Vagina (tissue), 2 donors: ENCODE measurements around the gene SPON2. TPM values are rescaled to one million over a fixed set of nuclear protein-coding genes. Genes with fewer than 3 reads are reported as not detected.

Experiments used
- DNase-seq, 2 donors: peaks; one replicate each; pipeline ENCODE4 v3.0.0-alpha.2; 2017; ENCODE audit errors: extremely low spot score in 2 of 2
- H3K27ac ChIP-seq: fragments of 200-600 bp; sonication (generic); one replicate; pipeline ENCODE4 v1.5.1; 2019
- H3K27me3 ChIP-seq: fragments of 200-600 bp; sonication (generic); one replicate; pipeline ENCODE4 v1.5.1; 2019
- H3K36me3 ChIP-seq, 2 donors: fragments of 200-600 bp; sonication (generic); one replicate each; pipeline ENCODE4 v1.5.1; 2017 to 2019
- H3K4me1 ChIP-seq: fragments of 200-600 bp; sonication (generic); one replicate; pipeline ENCODE4 v1.5.1; 2019
- H3K4me3 ChIP-seq, 2 donors: fragments of 200-600 bp; sonication (generic); 1 replicate in 1 of 2; 2 replicates in 1 of 2; pipeline ENCODE4 v1.5.1; 2016 to 2019
- H3K9me3 ChIP-seq: fragments of 200-600 bp; sonication (generic); one replicate; pipeline ENCODE4 v1.5.1; 2019
- CTCF ChIP-seq, 3 experiments: fragments of 450-650 bp in 2 of 3; fragments of 200-600 bp in 1 of 3; sonication (generic) in 1 of 3; IDR thresholded peaks; one replicate each; pipeline ENCODE4 v1.5.1; 2017 to 2019; ENCODE audit warnings: antibody characterized with exemption in 3 of 3, mild to moderate bottlenecking in 2 of 3, moderate library complexity in 2 of 3
- POLR2A ChIP-seq, 2 donors: fragments of 450-650 bp; IDR thresholded peaks; one replicate each; pipeline ENCODE4 v1.6.1; 2017; ENCODE audit warnings: antibody characterized with exemption in 2 of 2, mild to moderate bottlenecking in 2 of 2, moderate library complexity in 2 of 2
- POLR2AphosphoS5 ChIP-seq, 2 donors: sonication (generic); formaldehyde crosslinking; IDR thresholded peaks; one replicate each; pipeline ENCODE4 v1.9.0; 2017; ENCODE audit warnings: antibody characterized with exemption in 2 of 2, mild to moderate bottlenecking in 2 of 2, low read depth in 1 of 2; ENCODE audit not compliant: insufficient read depth in 1 of 2
- intact Hi-C: fragments of 100-400 bp; cut with DNase I; formaldehyde crosslinking; loops from one replicate; pipeline ENCODE4 v1.15.1; 2023
- total RNA-seq: library from RNA; depleted of rRNA; stranded (reverse); fragments of >200 nt; gene quantifications from one replicate; pipeline ENCODE4 v1.2.3, GENCODE V29; 2016

The SPON2 gene
- total RNA-seq, 1 donor from 2014 or later: 72.2 TPM

GRCh38 chr4:1215141-1216075 is 43.0 kb upstream of the SPON2 start:
- no peak for TF ChIP-seq POLR2A (IDR thresholded peaks at IDR 0.05)
- no peak for TF ChIP-seq CTCF (IDR thresholded peaks at IDR 0.05)
- no peak for TF ChIP-seq POLR2AphosphoS5 (IDR thresholded peaks at IDR 0.05; ENCODE audit: insufficient read depth in 1 of 2, low read depth in 1 of 2)
- intact Hi-C loops: no loop called here
- peak overlapping the region; percentile 34 for H3K27ac ChIP-seq

DNA sequence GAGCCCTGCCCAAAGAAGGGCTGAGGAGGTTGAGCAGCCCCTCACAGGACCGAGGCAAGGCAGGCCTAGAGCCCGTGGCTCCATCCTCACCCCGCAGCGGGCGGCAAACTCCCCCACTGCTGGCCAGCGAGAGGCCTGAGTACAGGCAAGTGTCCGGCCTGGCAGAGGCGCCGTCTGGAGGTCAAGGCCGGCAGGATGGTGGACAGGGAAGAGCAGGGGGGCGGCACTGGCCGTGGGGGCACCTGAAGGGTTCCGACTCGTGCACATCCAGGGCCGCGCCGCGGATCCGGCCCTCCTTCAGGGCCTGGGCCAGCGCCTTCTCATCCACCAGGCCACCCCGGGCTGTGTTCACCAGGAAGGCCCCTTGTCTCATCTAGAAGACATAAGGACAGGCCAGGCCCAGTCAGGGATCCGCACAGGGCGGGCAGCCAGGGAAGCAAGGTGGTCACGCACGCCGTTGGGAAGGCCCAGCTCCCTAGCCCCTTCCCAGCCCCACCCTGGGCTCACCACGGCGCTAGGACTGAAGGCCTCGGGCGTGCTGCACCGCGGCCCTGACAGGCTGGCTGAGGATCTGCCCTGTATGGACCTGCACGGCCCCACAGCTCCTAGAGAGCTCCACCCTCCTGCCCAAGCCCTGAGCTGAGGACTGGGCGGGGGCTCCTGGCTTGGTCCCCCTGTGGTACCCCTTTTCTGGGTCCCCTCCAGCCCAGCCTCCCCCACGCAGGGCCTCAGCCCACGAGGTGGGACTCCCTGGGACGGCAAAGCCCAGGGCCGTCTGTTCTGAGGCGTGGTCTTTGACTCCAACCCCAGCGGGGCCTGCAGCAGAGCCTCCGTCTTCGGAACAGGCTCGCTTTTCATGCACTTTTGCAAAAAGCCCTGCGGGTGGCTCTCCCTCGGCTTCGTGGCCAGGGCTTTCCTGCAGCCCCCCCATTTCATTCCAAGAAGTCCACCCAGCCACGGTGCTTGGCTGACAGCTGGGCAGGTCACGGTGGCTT is 42.0 kb upstream of the SPON2 start:
- peaks cover 0 to 24% of the 10 kb centered on the region in 2 donors for H3K36me3 ChIP-seq
- H3K27me3 ChIP-seq: no peaks in the 10 kb centered on the region
- TF ChIP-seq CTCF (IDR thresholded peaks at IDR 0.05) (no peak), POLR2AphosphoS5 (IDR thresholded peaks at IDR 0.05; ENCODE audit: insufficient read depth in 1 of 2, low read depth in 1 of 2) (no peak), POLR2A (IDR thresholded peaks at IDR 0.05) (no peak)
- no peak for DNase-seq
- H3K4me1 ChIP-seq: peaks cover 73% of the 10 kb centered on the region
- H3K9me3 ChIP-seq: no peaks in the 10 kb centered on the region
- H3K27ac ChIP-seq: peak overlapping the region; percentile 34
- H3K4me3 ChIP-seq: no peak overlapping the region
- intact Hi-C loops: no loop called here

More at GRCh38 chr4:1215141-1216075, 43.0 kb upstream of the SPON2 start:
- H3K4me3 ChIP-seq: no peak overlapping the region
- no peaks in the 10 kb centered on the region for H3K9me3 ChIP-seq
- no peaks in the 10 kb centered on the region for H3K27me3 ChIP-seq
- DNase-seq: no peak
- peaks cover 68% of the 10 kb centered on the region for H3K4me1 ChIP-seq
- peaks cover 0 to 24% of the 10 kb centered on the region in 2 donors for H3K36me3 ChIP-seq

- no peak for DNase-seq
- Histone ChIP-seq H3K27ac (no peak overlapping the region), H3K4me3 (no peak overlapping the region), H3K36me3 (peaks cover 0 to 24% of the 10 kb centered on the region in 2 donors), H3K4me1 (peaks cover 79% of the 10 kb centered on the region), H3K9me3 (no peaks in the 10 kb centered on the region), H3K27me3 (no peaks in the 10 kb centered on the region)
- TF ChIP-seq POLR2AphosphoS5 (IDR thresholded peaks at IDR 0.05; ENCODE audit: insufficient read depth in 1 of 2, low read depth in 1 of 2) (no peak), CTCF (IDR thresholded peaks at IDR 0.05) (no peak), POLR2A (IDR thresholded peaks at IDR 0.05) (no peak)
- intact Hi-C loops: no loop called here
Measured at GRCh38 chr4:1213336-1213995, 41.1 kb upstream of the SPON2 start.

GRCh38 chr4:1212546-1213335 is 40.4 kb upstream of the SPON2 start:
- Histone ChIP-seq H3K4me3 (no peak overlapping the region), H3K27ac (peak overlapping the region; percentile 83), H3K4me1 (peaks cover 87% of the 10 kb centered on the region), H3K9me3 (no peaks in the 10 kb centered on the region), H3K27me3 (no peaks in the 10 kb centered on the region), H3K36me3 (peaks cover 0 to 24% of the 10 kb centered on the region in 2 donors)
- intact Hi-C loops: no loop called here
- DNase-seq: no peak
- TF ChIP-seq POLR2A (IDR thresholded peaks at IDR 0.05): no peak
- TF ChIP-seq POLR2AphosphoS5 (IDR thresholded peaks at IDR 0.05; ENCODE audit: insufficient read depth in 1 of 2, low read depth in 1 of 2): no peak
- TF ChIP-seq CTCF (IDR thresholded peaks at IDR 0.05): no peak
